HepG2 (cell line): ENCODE measurements around the gene RBBP5. TPM values are rescaled to one million over a fixed set of nuclear protein-coding genes. Genes with fewer than 3 reads are reported as not detected.

Experiments
- ATF7 ChIP-seq, 2 experiments: fragments of 450-650 bp in 1 of 2; sonication (generic) in 1 of 2; formaldehyde crosslinking in 1 of 2; IDR thresholded peaks; 2 replicates each; pipeline versions ENCODE4 v1.4.0 to v1.6.1; 2016 to 2020; ENCODE audit warnings: antibody characterized with exemption in 1 of 2, mild to moderate bottlenecking in 1 of 2, missing genetic modification reagents in 1 of 2
- NR2F6 ChIP-seq, 2 experiments: IDR thresholded peaks; 2 replicates each; pipeline ENCODE4 v1.6.1; 2016; ENCODE audit warnings: antibody characterized with exemption in 1 of 2, mild to moderate bottlenecking in 1 of 2
- SIX4 ChIP-seq: sonication (generic); formaldehyde crosslinking; IDR thresholded peaks from 2 replicates; pipeline ENCODE4 v1.4.0; 2020; ENCODE audit warnings: missing genetic modification reagents
- ZNF333 ChIP-seq: sonication (generic); formaldehyde crosslinking; IDR thresholded peaks from 2 replicates; pipeline ENCODE4 v1.4.0; 2020; ENCODE audit warnings: mild to moderate bottlenecking, missing genetic modification reagents, borderline replicate concordance
- ZNF567 ChIP-seq: sonication (generic); formaldehyde crosslinking; IDR thresholded peaks from 2 replicates; pipeline ENCODE4 v1.8.1; 2023; ENCODE audit warnings: mild to moderate bottlenecking, missing genetic modification reagents, borderline replicate concordance
- ZNF775 ChIP-seq: sonication (generic); formaldehyde crosslinking; IDR thresholded peaks from 2 replicates; pipeline ENCODE4 v1.4.0; 2020; ENCODE audit warnings: missing genetic modification reagents, mild to moderate bottlenecking, moderate library complexity, borderline replicate concordance
- polyA plus RNA-seq, 8 experiments: library from polyadenylated mRNA; depleted of rRNA in 3 of 8; stranded (reverse) in 7 of 8; unstranded in 1 of 8; fragments of >200 nt; fragmentation: Illumina TruSeq in 4 of 8; extraction: Trizol in 4 of 8; gene quantifications; 2 replicates each; pipeline versions ENCODE4 v1.2.1 to v1.2.3, GENCODE V29; 2011 to 2016; ENCODE audit warnings: low read depth in 4 of 8, missing spikeins in 1 of 8, mixed read lengths in 1 of 8; ENCODE audit not compliant: insufficient read depth in 1 of 8
- total RNA-seq, 5 experiments: library from RNA; depleted of rRNA; stranded (reverse); fragments of >200 nt; fragmentation: Illumina TruSeq; extraction: Trizol; gene quantifications; 2 replicates each; pipeline ENCODE4 v1.2.3, GENCODE V29; 2016; ENCODE audit warnings: low read depth in 1 of 5
- TF ChIP-seq, protein P1 (sequence below): sonication (generic); formaldehyde crosslinking; IDR thresholded peaks from 2 replicates; pipeline ENCODE4 v1.5.0; 2020; ENCODE audit warnings: missing genetic modification reagents
- TF ChIP-seq, protein P2 (sequence below): sonication (generic); formaldehyde crosslinking; IDR thresholded peaks from 2 replicates; pipeline ENCODE4 v1.4.0; 2020; ENCODE audit warnings: missing genetic modification reagents
- TF ChIP-seq, protein P3 (sequence below): sonication (generic); formaldehyde crosslinking; IDR thresholded peaks from 2 replicates; pipeline ENCODE4 v1.4.0; 2020; ENCODE audit warnings: missing genetic modification reagents, borderline replicate concordance
- TF ChIP-seq, protein P4 (sequence below): sonication (generic); formaldehyde crosslinking; conservative IDR thresholded peaks from 2 replicates; pipeline ENCODE4 v1.4.0; 2020; ENCODE audit warnings: missing genetic modification reagents
- TF ChIP-seq, protein P5 (sequence below): sonication (generic); formaldehyde crosslinking; IDR thresholded peaks from 2 replicates; pipeline ENCODE4 v1.5.1; 2020; ENCODE audit warnings: missing genetic modification reagents, mild to moderate bottlenecking, borderline replicate concordance

Gene RBBP5
- total and polyA plus RNA-seq, 2 of the 13 experiments (the other 11 are each of a cell fraction or from before 2014, with no cell fraction given), result 6.6 to 17.1 TPM

DNA sequence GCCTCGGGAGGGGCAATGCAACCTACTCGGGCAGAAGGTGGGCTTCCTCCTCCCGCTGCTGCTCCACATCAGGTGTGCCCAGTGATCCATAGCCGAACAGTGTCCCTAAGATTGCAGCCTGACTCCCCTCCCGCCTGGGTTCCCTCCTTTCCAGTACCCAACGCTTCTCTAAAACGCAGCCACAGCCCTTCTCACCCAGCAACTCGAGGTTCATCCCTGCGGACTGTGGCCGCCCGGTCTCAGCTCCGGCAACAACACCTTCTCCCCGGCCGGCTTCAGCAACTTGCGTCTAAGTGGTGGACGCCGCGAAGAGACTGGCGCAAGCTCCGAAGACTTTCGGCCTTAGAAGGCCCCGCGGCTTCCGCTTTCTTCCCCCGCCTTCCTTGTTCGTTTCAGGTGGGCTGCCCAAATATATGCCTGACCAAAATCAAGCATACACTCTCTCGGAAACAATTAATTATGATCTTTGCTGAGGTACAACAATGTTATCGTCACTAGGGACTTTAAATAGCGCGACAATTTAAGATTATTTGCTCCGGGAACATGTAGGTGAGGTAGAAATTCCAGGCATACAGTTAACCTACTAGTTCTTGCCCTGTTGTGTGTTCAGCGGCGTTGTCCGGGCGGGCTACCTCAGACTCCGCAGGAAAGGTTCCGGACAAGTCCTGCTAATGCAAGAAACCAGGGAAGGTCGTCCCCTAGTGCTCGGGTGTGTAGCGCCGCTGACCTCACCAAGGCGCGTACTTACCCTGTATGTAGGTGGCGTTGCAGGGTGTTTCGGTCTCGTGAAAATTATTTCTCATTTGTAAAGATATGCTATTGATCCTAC is at the start of gene RBBP5 (continued):
- peak; percentile 57; the same call in 1 of the 2 replicates for TF ChIP-seq ATF7 (IDR thresholded peaks at IDR 0.05)
- TF ChIP-seq ATF7 (CRISPR knock-in tag; IDR thresholded peaks at IDR 0.05), result peak; percentile 71
- TF ChIP-seq, protein P1, sequence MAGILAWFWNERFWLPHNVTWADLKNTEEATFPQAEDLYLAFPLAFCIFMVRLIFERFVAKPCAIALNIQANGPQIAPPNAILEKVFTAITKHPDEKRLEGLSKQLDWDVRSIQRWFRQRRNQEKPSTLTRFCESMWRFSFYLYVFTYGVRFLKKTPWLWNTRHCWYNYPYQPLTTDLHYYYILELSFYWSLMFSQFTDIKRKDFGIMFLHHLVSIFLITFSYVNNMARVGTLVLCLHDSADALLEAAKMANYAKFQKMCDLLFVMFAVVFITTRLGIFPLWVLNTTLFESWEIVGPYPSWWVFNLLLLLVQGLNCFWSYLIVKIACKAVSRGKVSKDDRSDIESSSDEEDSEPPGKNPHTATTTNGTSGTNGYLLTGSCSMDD (CRISPR knock-in tag), result no peak
- TF ChIP-seq, protein P2, sequence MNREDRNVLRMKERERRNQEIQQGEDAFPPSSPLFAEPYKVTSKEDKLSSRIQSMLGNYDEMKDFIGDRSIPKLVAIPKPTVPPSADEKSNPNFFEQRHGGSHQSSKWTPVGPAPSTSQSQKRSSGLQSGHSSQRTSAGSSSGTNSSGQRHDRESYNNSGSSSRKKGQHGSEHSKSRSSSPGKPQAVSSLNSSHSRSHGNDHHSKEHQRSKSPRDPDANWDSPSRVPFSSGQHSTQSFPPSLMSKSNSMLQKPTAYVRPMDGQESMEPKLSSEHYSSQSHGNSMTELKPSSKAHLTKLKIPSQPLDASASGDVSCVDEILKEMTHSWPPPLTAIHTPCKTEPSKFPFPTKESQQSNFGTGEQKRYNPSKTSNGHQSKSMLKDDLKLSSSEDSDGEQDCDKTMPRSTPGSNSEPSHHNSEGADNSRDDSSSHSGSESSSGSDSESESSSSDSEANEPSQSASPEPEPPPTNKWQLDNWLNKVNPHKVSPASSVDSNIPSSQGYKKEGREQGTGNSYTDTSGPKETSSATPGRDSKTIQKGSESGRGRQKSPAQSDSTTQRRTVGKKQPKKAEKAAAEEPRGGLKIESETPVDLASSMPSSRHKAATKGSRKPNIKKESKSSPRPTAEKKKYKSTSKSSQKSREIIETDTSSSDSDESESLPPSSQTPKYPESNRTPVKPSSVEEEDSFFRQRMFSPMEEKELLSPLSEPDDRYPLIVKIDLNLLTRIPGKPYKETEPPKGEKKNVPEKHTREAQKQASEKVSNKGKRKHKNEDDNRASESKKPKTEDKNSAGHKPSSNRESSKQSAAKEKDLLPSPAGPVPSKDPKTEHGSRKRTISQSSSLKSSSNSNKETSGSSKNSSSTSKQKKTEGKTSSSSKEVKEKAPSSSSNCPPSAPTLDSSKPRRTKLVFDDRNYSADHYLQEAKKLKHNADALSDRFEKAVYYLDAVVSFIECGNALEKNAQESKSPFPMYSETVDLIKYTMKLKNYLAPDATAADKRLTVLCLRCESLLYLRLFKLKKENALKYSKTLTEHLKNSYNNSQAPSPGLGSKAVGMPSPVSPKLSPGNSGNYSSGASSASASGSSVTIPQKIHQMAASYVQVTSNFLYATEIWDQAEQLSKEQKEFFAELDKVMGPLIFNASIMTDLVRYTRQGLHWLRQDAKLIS (CRISPR knock-in tag), result no peak; the same call in 1 of the 2 replicates
- TF ChIP-seq ZNF567 (CRISPR knock-in tag), result no peak
- no peak for TF ChIP-seq ZNF775 (CRISPR knock-in tag)
- TF ChIP-seq SIX4 (CRISPR knock-in tag), result peak; percentile 67
- TF ChIP-seq, protein P3, sequence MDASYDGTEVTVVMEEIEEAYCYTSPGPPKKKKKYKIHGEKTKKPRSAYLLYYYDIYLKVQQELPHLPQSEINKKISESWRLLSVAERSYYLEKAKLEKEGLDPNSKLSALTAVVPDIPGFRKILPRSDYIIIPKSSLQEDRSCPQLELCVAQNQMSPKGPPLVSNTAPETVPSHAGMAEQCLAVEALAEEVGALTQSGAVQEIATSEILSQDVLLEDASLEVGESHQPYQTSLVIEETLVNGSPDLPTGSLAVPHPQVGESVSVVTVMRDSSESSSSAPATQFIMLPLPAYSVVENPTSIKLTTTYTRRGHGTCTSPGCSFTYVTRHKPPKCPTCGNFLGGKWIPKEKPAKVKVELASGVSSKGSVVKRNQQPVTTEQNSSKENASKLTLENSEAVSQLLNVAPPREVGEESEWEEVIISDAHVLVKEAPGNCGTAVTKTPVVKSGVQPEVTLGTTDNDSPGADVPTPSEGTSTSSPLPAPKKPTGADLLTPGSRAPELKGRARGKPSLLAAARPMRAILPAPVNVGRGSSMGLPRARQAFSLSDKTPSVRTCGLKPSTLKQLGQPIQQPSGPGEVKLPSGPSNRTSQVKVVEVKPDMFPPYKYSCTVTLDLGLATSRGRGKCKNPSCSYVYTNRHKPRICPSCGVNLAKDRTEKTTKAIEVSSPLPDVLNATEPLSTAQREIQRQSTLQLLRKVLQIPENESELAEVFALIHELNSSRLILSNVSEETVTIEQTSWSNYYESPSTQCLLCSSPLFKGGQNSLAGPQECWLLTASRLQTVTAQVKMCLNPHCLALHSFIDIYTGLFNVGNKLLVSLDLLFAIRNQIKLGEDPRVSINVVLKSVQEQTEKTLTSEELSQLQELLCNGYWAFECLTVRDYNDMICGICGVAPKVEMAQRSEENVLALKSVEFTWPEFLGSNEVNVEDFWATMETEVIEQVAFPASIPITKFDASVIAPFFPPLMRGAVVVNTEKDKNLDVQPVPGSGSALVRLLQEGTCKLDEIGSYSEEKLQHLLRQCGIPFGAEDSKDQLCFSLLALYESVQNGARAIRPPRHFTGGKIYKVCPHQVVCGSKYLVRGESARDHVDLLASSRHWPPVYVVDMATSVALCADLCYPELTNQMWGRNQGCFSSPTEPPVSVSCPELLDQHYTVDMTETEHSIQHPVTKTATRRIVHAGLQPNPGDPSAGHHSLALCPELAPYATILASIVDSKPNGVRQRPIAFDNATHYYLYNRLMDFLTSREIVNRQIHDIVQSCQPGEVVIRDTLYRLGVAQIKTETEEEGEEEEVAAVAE (CRISPR knock-in tag), result peak; percentile 81
- TF ChIP-seq, protein P4, sequence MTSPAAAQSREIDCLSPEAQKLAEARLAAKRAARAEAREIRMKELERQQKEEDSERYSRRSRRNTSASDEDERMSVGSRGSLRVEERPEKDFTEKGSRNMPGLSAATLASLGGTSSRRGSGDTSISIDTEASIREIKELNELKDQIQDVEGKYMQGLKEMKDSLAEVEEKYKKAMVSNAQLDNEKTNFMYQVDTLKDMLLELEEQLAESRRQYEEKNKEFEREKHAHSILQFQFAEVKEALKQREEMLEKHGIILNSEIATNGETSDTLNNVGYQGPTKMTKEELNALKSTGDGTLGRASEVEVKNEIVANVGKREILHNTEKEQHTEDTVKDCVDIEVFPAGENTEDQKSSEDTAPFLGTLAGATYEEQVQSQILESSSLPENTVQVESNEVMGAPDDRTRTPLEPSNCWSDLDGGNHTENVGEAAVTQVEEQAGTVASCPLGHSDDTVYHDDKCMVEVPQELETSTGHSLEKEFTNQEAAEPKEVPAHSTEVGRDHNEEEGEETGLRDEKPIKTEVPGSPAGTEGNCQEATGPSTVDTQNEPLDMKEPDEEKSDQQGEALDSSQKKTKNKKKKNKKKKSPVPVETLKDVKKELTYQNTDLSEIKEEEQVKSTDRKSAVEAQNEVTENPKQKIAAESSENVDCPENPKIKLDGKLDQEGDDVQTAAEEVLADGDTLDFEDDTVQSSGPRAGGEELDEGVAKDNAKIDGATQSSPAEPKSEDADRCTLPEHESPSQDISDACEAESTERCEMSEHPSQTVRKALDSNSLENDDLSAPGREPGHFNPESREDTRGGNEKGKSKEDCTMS (CRISPR knock-in tag), result no peak
- TF ChIP-seq ZNF333, result no peak
- TF ChIP-seq, protein P5, sequence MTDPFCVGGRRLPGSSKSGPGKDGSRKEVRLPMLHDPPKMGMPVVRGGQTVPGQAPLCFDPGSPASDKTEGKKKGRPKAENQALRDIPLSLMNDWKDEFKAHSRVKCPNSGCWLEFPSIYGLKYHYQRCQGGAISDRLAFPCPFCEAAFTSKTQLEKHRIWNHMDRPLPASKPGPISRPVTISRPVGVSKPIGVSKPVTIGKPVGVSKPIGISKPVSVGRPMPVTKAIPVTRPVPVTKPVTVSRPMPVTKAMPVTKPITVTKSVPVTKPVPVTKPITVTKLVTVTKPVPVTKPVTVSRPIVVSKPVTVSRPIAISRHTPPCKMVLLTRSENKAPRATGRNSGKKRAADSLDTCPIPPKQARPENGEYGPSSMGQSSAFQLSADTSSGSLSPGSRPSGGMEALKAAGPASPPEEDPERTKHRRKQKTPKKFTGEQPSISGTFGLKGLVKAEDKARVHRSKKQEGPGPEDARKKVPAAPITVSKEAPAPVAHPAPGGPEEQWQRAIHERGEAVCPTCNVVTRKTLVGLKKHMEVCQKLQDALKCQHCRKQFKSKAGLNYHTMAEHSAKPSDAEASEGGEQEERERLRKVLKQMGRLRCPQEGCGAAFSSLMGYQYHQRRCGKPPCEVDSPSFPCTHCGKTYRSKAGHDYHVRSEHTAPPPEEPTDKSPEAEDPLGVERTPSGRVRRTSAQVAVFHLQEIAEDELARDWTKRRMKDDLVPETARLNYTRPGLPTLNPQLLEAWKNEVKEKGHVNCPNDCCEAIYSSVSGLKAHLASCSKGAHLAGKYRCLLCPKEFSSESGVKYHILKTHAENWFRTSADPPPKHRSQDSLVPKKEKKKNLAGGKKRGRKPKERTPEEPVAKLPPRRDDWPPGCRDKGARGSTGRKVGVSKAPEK (CRISPR knock-in tag), result no peak
- peak; percentile 65 for TF ChIP-seq NR2F6 (IDR thresholded peaks at IDR 0.05)
- peak; percentile 79 for TF ChIP-seq NR2F6 (CRISPR knock-in tag; IDR thresholded peaks at IDR 0.05)
